Measurements from ENCODE around the gene PLCD3.
"Not testable (repeated sequence)": the region's sequence is repeated elsewhere in the genome, so short reads cannot be mapped to it uniquely, and the experiment has no call there.

The PLCD3 gene

DNA sequence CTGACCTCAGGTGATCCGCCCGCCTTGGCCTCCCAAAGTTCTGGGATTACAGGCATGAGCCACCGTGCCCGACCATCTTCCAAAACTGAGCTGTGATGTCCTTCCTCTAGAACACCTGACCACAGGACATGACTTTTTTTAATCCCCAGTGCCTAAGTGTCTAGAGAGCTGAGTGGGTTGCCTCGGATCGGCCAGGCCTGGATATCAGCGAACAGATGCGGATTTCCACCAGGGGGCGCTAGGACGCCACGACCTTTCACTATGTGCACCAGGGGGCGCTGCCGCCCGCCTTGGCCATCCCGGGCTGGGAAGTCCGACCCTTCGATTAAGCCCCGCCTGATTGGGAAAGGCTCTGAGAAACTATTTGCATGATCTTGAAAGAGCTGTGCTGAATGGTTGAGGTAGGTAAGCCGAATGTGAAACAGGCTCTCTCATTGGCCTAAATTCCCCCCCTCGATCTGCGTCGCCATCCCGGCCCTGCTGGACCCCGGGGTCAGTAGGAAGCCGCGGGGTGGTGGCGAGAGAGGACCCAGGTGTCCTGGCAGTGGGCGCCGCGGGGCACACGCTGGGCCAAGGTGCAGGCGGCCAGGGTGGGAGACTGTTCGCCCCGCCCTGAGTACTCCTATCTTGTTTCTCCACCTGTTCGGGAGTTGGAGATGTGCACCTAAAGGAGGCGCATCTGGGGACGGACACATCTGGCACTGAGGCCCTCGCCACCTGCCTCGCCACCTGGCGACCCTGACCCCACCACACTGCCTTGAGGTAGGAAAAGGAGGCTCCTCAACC lies 3.1 kb upstream of the PLCD3 start, which contains the start of gene ACBD4:
ACBD4 (plus strand) TSS at position 496 of the 786 bp plus-strand sequence. CDS start 458 bp downstream, outside the sequence.
- DNase-seq (ENCODE audit: extremely low spot score, insufficient read length, low read depth) (peak; percentile 88), FAIRE-seq (peak; percentile 100)

DNA sequence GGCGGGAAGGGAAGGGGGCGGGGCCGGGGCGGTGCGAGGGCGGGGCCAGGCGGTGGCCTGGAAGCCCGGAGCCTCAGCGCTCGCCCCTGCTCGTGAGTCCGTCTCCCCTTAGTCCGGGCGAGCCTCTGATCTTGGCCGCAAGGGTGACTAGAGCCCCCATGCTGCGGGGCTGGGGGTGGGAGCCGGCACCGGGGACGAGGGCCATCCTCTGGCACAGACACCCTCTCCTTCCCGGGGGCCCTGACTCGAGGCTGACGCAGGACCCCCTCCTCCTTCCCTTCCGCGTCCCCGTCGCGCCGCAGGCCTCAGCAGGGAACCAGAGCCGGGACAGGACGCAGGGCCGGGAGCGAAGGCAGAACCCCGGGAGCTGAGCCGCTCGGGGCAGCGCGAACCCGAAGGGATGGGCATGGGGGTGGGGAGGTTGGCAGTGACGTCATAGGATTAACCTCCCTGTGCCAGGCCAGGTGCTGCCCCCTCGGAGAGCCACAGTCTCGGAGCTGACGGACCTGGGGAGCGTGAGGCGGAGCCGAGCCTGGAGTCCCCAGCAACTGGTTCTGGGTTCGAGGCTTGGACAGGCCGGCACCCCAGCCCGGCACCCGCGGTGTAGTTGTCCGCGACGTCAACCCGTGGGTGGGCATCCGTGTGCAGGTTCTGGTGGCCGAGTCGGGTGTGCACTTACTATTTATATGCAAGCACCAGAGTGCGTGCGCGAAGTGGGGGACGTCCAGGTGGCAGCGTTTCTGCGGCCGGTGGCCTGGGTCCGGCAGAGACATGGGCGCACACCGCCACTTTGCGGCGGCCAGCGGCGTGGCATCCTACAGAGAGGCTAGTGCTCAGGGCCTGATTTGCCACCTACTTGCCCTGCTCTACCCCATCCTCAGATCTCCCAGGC lies 503 bp upstream of the PLCD3 start:
- peak; percentile 68 for FAIRE-seq
- peak; percentile 77 for DNase-seq (ENCODE audit: extremely low spot score, insufficient read length, low read depth)

DNA sequence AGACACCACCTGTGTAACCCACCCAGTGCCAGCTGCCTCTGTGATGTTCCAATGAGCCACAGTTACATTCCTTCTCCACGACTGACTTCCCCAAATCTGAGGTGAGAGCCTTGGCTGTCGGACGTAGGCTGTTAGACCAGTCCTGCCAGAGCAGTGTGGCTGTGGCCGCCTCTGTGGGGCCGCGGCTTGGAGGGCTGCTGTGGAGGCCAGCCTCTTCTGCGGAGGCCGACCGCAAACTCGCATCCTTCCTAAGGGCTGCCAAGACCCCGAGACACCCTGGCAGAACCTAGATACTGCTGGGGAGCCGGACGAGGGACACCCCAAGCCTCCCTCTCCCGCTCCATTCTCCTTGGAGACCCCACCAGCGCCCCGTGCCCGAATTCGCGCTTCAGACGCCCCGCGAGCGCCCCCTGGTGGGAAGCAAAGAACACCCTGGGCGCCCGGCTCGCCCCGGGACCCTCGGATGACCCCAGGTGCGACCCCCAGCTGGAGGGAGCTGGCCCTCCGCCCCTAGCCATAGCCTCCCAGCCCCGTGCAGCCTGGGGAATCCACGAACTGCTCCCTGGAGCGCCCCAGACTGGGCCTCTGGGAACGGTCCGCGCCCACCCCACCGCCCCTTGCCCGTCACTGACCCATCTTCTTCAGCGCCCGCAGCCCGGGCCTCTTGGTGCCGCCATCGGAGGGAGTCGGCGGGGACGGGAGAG lies 547 bp downstream of the PLCD3 start:
- DNase-seq (ENCODE audit: extremely low spot score, insufficient read length, low read depth) (no peak), FAIRE-seq (no peak)

- FAIRE-seq: no peak
Observed at GRCh38 chr17:45130681-45131615, 1.4 kb downstream of the PLCD3 start.

DNA sequence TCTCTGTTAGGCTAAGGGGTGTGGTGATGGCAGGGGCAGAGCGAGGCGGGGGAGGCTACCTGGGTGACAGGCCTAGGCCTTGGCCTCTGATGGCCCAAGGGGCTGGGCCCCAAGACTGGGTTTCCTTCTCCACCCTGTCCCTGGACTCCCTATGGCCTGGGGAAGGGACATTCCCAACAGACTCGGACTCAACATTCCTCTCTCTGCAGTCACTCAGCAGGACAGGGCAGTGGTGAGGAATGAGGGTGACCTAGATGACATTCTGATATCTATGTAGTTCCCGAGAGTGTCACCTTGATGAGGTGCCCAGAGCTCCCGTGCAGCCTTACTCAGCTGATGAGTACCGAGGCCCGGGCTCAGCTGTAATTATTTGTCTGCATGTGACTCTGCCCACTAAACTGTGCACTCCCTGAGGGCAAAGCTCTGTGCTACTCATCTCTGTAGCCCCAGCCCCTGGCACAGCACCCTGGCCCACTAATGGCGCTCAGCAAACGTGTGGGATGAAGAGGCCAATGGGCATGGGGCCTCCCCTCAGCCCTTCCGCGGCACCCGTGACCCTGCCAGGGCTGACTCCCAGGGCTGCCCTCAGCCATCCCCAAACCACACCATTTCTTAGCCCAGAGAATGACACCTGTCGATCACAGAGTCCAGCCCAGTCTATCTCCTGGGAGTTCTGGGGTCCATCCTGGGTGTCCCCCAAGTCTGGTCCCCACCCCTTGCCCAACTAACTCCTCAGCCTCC lies 2.2 kb downstream of the PLCD3 start:
- DNase-seq (ENCODE audit: extremely low spot score, insufficient read length, low read depth): no peak
- no peak for FAIRE-seq

More at GRCh38 chr17:45130681-45131615, 1.4 kb downstream of the PLCD3 start:
- no peak for DNase-seq (ENCODE audit: extremely low spot score, insufficient read length, low read depth)

DNA sequence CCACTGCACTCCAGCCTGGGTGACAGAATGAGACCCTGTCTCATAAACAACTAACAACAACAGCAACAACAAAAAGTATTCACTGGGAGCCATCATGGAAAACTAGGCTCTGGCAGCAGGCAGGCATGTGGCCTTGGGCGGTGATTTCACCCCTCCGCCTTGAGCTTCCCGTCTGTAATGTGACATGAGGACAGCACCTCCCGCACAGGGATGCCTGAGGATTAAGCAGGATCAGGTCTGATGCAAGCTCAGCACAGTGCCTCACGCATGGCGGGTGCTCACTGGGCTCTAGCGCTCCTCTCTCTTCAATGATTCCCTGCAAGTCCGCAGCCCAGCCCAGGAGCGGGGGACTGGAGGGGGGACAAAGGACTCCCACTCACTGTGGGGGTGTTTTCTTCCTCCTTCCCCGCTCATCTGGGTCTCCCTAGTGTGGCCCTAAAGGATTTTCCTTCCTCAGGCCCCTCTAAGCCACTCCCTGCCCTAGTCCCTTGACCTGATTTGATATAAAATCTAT lies 2.8 kb downstream of the PLCD3 start:
- FAIRE-seq (no peak), DNase-seq (ENCODE audit: extremely low spot score, insufficient read length, low read depth) (no peak)

GRCh38 chr17:45128989-45129388 lies 3.3 kb downstream of the PLCD3 start:
- no peak for FAIRE-seq
- no peak for DNase-seq (ENCODE audit: extremely low spot score, insufficient read length, low read depth)

- DNase-seq (ENCODE audit: extremely low spot score, insufficient read length, low read depth) (no peak), FAIRE-seq (no peak)
Observed at GRCh38 chr17:45128331-45128730, 4.0 kb downstream of the PLCD3 start.

GRCh38 chr17:45127548-45128300 lies 4.6 kb downstream of the PLCD3 start:
- DNase-seq (ENCODE audit: extremely low spot score, insufficient read length, low read depth): no peak

DNA sequence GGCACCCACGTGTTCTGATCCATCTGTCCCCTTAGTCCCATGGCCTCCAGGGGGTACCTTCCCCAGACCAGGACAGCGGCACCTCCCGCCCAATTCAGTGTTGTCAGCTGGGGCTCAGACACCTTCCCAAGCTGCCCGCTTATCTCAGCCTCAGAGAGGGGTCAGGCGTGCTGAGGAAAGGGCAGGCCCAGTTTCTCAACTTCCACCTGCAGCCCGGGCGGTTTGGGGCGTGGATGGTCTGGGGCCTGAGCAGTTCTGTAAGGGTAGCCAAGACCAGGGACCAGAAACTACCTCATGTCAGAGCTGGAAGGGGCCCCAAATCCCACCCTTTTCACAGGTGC lies 5.1 kb downstream of the PLCD3 start:
- DNase-seq (ENCODE audit: extremely low spot score, insufficient read length, low read depth): no peak
- FAIRE-seq: no peak

More at GRCh38 chr17:45127548-45128300, 4.6 kb downstream of the PLCD3 start:
- no peak for FAIRE-seq

DNA sequence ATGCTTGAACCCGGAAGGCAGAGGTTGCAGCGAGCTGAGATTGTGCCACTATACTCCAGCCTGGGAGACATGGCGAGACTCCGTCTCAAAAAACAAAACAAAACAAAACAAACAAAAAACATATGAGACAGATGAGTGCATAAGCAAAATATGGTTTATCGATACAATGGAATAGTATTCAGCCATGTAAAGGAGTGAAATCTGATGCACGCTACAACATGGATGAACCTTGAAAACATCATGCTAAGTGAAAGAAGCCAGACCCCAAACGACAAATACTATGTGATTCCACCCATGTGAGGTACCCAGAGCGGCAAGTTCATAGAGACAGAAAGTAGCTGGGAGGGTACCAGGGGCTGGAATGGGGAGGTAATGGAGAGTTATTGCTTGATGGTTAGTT lies 6.8 kb downstream of the PLCD3 start:
- DNase-seq (ENCODE audit: extremely low spot score, insufficient read length, low read depth): no peak
- no peak for FAIRE-seq

DNA sequence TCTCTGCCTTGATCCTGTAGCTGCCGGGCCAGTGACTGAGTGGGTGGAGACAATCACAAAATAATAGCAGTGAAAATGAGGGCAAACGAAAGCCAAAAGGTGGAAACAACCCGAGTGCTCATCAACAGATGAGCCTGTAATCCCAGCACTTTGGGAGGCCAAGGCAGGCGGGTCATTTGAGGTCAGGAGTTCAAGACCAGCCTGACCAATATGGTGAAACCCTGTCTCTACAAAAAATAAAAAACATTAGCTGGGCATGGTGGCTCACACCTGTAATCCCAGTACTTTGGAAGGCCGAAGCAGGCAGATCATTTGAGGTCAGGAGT lies 7.6 kb downstream of the PLCD3 start:
- not testable (repeated sequence) for FAIRE-seq; DNase-seq (ENCODE audit: extremely low spot score, insufficient read length, low read depth)

GRCh38 chr17:45123930-45124796 lies 8.2 kb downstream of the PLCD3 start:
- FAIRE-seq (no peak), DNase-seq (ENCODE audit: extremely low spot score, insufficient read length, low read depth) (no peak)

DNA sequence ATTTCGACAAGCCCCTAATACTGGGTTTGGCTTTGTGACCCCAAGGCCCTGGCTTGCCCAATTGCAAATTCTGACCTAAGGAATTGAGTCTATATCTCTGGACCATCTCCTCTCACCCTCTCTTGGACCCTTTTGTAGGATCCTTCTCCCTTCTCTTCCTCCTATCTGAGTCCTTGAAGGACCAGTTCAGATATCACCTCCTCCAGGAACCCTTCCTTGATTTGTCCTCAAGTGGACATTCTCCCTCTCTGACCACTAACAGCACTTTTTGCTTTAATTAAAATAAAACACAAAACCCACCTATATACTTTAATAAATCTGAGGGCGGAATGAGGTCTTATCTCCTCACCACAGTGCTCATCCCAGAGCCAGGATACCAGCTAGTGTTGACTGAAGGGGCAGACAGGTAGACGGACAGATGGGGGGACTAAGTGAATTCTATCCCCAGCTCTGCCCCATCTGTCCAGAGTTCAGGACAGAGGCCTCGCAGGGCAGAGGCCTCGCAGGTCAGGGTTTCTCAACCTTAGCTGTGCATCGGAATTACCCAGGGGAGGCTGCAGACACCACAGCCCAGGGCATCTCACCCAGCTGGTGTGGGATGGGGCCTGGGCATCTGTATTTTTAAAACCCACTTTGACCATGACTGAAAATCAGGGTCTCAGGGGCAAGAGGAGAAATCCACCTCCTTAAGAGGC lies 9.1 kb downstream of the PLCD3 start:
- no peak for FAIRE-seq
- no peak for DNase-seq (ENCODE audit: extremely low spot score, insufficient read length, low read depth)

GRCh38 chr17:45121055-45121454 lies 11.3 kb downstream of the PLCD3 start:
- DNase-seq (ENCODE audit: extremely low spot score, insufficient read length, low read depth): no peak
- no peak for FAIRE-seq

GRCh38 chr17:45120558-45120957 lies 11.8 kb downstream of the PLCD3 start:
- DNase-seq (ENCODE audit: extremely low spot score, insufficient read length, low read depth) (no peak), FAIRE-seq (no peak)

All from GM18507 (cell line).